Neural crest cell (in vitro differentiated cells): ENCODE results near the gene RAB3D. TPM values are rescaled to one million over a fixed set of nuclear protein-coding genes. Genes with fewer than 3 reads are reported as not detected.

Source experiments
- DNase-seq: peaks from one replicate; pipeline ENCODE4 v3.0.0; 2021; ENCODE audit warnings: low read depth, mixed read lengths, low spot score
- H3K27ac Mint-ChIP-seq: one replicate; pipeline ENCODE4 v1.8.0; 2021; ENCODE audit warnings: mild to moderate bottlenecking, mixed read lengths; ENCODE audit not compliant: unreplicated experiment
- H3K27me3 Mint-ChIP-seq: 2 replicates; pipeline ENCODE4 v1.8.0; 2021; ENCODE audit warnings: low read depth, mild to moderate bottlenecking, mixed read lengths
- H3K36me3 Mint-ChIP-seq: 2 replicates; pipeline ENCODE4 v1.8.0; 2021; ENCODE audit warnings: low read depth, mild to moderate bottlenecking, mixed read lengths
- H3K4me1 Mint-ChIP-seq: 2 replicates; pipeline ENCODE4 v1.8.0; 2021; ENCODE audit warnings: mixed read lengths
- H3K4me3 Mint-ChIP-seq: one replicate; pipeline ENCODE4 v1.8.0; 2021; ENCODE audit warnings: mild to moderate bottlenecking, mixed read lengths
- H3K9me3 Mint-ChIP-seq: 2 replicates; pipeline ENCODE4 v1.8.0; 2021; ENCODE audit warnings: mixed read lengths
- total RNA-seq: library from RNA; stranded (reverse); gene quantifications from 2 replicates; pipeline ENCODE4 v1.2.1, GENCODE V29; 2021
- TF ChIP-seq, protein P1 (sequence below): fragments of 200-600 bp; sonication (generic); conservative IDR thresholded peaks from 2 replicates; pipeline ENCODE4 v1.5.0; 2021; ENCODE audit warnings: antibody characterized with exemption, mild to moderate bottlenecking

The RAB3D gene
- total RNA-seq, 1 donor from 2014 or later: 15.1 TPM

GRCh38 chr19:11370744-11371143, 31.3 kb upstream of the RAB3D start:
- TF ChIP-seq, protein P1, sequence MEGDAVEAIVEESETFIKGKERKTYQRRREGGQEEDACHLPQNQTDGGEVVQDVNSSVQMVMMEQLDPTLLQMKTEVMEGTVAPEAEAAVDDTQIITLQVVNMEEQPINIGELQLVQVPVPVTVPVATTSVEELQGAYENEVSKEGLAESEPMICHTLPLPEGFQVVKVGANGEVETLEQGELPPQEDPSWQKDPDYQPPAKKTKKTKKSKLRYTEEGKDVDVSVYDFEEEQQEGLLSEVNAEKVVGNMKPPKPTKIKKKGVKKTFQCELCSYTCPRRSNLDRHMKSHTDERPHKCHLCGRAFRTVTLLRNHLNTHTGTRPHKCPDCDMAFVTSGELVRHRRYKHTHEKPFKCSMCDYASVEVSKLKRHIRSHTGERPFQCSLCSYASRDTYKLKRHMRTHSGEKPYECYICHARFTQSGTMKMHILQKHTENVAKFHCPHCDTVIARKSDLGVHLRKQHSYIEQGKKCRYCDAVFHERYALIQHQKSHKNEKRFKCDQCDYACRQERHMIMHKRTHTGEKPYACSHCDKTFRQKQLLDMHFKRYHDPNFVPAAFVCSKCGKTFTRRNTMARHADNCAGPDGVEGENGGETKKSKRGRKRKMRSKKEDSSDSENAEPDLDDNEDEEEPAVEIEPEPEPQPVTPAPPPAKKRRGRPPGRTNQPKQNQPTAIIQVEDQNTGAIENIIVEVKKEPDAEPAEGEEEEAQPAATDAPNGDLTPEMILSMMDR: no peak
- H3K4me1 Mint-ChIP-seq: peaks cover 1% of the 10 kb centered on the region
- no peaks in the 10 kb centered on the region for H3K9me3 Mint-ChIP-seq
- H3K4me3 Mint-ChIP-seq: no peak overlapping the region
- no peaks in the 10 kb centered on the region for H3K36me3 Mint-ChIP-seq
- DNase-seq: no peak
- no peaks in the 10 kb centered on the region for H3K27me3 Mint-ChIP-seq
- peak overlapping the region; percentile 46 for H3K27ac Mint-ChIP-seq

DNA sequence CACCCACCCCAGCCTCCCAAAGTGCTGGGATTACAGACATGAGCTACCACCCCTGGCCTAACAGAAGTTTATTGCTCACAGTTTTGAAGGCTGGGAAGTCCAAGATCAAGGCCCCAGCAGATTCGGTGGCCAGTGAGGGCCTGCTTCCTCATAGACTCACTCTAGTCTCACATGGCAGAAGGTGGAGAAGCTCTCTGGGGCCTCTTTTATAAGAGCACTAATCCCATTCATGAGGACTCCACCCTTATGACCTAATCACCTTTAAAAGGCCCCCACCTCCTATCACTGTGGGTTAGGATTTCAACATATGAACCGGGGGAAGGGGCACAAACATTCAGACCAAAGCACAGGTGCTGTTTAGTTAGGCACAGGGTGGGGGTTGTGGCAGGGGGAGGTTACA, 28.1 kb upstream of the RAB3D start:
- H3K4me1 Mint-ChIP-seq: no peaks in the 10 kb centered on the region

GRCh38 chr19:11365557-11366117, 26.2 kb upstream of the RAB3D start:
- H3K4me1 Mint-ChIP-seq: peaks cover 8% of the 10 kb centered on the region
- peaks cover 13% of the 10 kb centered on the region for H3K27me3 Mint-ChIP-seq
- H3K36me3 Mint-ChIP-seq: no peaks in the 10 kb centered on the region
- TF ChIP-seq, protein P1: no peak
- no peak overlapping the region for H3K4me3 Mint-ChIP-seq
- H3K27ac Mint-ChIP-seq: peak overlapping the region; percentile 50
- DNase-seq: no peak
- no peaks in the 10 kb centered on the region for H3K9me3 Mint-ChIP-seq

More for the DNA sequence above, 28.1 kb upstream of the RAB3D start:
- H3K9me3 Mint-ChIP-seq: no peaks in the 10 kb centered on the region
- H3K27ac Mint-ChIP-seq: no peak overlapping the region
- no peaks in the 10 kb centered on the region for H3K27me3 Mint-ChIP-seq
- no peak overlapping the region for H3K4me3 Mint-ChIP-seq
- DNase-seq: no peak
- no peaks in the 10 kb centered on the region for H3K36me3 Mint-ChIP-seq
- TF ChIP-seq, protein P1: no peak

- Mint-ChIP-seq H3K4me1 (peaks cover 8% of the 10 kb centered on the region), H3K9me3 (no peaks in the 10 kb centered on the region), H3K27ac (no peak overlapping the region), H3K36me3 (no peaks in the 10 kb centered on the region), H3K27me3 (peaks cover 18% of the 10 kb centered on the region), H3K4me3 (no peak overlapping the region)
- DNase-seq: no peak
- TF ChIP-seq, protein P1: no peak
Observed at GRCh38 chr19:11364935-11365334, 25.5 kb upstream of the RAB3D start.

- Mint-ChIP-seq H3K4me3 (no peak overlapping the region), H3K9me3 (no peaks in the 10 kb centered on the region), H3K27me3 (peaks cover 19% of the 10 kb centered on the region), H3K36me3 (no peaks in the 10 kb centered on the region), H3K27ac (no peak overlapping the region), H3K4me1 (peaks cover 8% of the 10 kb centered on the region)
- TF ChIP-seq, protein P1: no peak
- DNase-seq: no peak
Observed at GRCh38 chr19:11364296-11364904, 24.9 kb upstream of the RAB3D start.
